ENCODE results near the gene IL22RA1.

The IL22RA1 gene

GRCh38 chr1:24070821-24071393, 72.0 kb downstream of the IL22RA1 start:
- DNase-seq = peak; percentile 53

- DNase-seq = no peak
Observed at GRCh38 chr1:24069817-24070216, 73.1 kb downstream of the IL22RA1 start.
